Posterior cingulate gyrus (tissue), 11 donors: ENCODE measurements around the gene SLC1A3.

ENCODE experiments used
- DNase-seq, 10 donors: peaks; one replicate each; pipeline versions ENCODE4 v3.0.0 to v3.0.0-alpha.2; 2020 to 2021; ENCODE audit warnings: mixed read lengths in 3 of 10
- intact Hi-C: fragments of 100-400 bp; cut with DNase I; formaldehyde crosslinking; loops from one replicate; pipeline ENCODE4 v1.15.1; 2023

The SLC1A3 gene

DNA sequence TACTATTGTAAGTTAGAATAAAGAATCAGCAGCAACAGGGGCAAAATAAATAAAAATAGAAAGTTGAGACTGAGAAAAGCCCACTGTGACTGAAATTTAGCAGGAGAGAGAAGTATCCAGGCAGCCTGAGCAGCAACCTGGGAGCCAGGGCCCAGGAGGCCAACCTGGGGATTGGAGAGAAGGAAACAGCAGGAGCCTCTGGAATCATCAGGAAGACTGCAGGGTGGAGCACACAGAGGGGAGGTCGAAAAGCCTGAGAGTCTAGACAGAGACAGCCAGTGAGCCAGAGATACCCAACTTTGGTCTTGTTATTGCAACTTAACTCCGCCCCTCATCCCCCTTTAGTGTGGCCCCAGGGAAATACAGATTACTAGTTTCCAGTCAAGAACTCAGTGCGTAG is 98.6 kb downstream of the SLC1A3 start:
- DNase-seq = no peak
- intact Hi-C loops = no loop called here

GRCh38 chr5:36706662-36707061 is 100.3 kb downstream of the SLC1A3 start:
- no peak for DNase-seq
- intact Hi-C loops = no loop called here

DNA sequence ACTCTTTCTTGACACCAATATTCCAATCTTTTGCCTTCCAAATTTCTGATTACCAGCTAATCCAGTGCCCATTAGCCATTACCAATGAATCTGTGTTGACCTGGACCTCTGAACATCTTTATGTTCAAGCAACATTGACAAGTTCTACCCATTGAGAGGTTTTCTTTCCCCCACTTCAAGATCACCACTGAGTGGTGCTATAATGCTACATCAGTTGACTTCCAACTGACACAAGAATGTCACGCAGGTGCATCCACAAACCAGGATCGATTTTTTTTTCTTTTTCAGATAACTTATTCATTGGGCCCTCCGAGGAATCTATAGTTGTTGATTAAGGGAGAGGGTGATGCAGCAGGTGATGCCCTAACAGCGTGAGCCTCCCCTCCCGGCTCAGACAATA is 102.6 kb downstream of the SLC1A3 start:
- intact Hi-C loops = no loop called here
- DNase-seq = no peak

DNA sequence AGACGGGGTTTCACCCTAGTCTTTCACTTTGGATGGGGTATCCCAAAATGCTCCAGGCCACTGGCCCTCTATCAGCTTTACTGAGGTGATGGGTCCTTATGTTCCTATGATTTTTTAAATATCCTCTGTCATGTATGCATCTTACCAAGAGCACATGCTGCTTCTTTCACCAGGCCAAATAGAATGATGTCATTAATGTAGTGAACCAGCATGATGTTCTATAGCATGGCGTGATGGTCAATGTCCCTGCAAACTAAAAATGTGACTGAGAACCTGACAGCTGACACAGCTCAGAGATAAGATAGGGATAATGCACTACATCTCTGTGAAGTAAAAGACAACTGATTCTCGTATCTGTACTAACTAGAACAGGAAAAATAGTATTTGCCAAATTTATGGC is 103.6 kb downstream of the SLC1A3 start:
- no peak for DNase-seq
- intact Hi-C loops = no loop called here

- intact Hi-C loops = no loop called here
- no peak for DNase-seq
These were observed 106.3 kb downstream of the SLC1A3 start for GRCh38 chr5:36712706-36713105.

DNA sequence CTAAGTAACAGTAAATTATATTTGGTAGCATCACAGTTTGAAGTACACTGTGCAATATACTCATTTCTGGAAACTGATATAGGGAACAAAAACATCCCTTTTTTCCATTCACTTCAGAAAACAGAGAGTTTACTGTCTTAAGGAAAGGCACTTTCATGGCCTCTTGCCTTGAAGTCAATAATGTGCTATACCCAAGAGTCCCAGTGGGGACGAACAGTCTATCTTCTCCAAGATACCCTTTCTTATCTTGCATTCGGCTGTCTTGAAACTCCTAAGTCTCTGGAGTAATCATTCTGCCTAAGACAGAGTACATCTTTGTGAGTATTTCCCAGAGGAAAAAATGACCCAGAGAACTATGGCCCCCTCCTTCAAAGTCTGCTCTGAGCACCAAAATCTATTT is 107.1 kb downstream of the SLC1A3 start:
- intact Hi-C loops = no loop called here

GRCh38 chr5:36717131-36717695 is 110.8 kb downstream of the SLC1A3 start:
- DNase-seq = no peak
- intact Hi-C loops = no loop called here

More for the DNA sequence above, 107.1 kb downstream of the SLC1A3 start:
- no peak for DNase-seq

GRCh38 chr5:36719282-36719681 is 112.9 kb downstream of the SLC1A3 start:
- no peak for DNase-seq
- intact Hi-C loops = no loop called here

DNA sequence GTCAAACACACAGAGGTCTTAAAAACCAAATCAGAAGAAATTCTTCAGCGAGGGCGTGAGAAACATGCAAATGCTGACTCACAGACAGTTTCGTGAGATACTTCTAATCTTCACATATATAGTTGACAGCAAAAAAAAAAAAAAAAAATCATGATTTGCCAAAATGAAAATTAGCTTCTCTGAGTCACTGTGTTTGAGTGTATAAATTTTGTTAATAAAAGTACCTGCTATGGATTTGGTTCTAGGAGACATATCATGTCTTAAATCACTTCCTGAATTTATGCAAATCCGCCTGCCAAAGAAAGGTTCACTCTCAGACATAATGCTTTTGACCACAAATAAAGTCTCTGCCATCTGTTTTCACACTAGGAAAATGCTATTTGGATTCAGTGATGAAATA is 114.3 kb downstream of the SLC1A3 start:
- intact Hi-C loops = no loop called here
- DNase-seq = no peak

GRCh38 chr5:36721664-36722235 is 115.3 kb downstream of the SLC1A3 start:
- intact Hi-C loops = no loop called here
- DNase-seq = no peak

DNA sequence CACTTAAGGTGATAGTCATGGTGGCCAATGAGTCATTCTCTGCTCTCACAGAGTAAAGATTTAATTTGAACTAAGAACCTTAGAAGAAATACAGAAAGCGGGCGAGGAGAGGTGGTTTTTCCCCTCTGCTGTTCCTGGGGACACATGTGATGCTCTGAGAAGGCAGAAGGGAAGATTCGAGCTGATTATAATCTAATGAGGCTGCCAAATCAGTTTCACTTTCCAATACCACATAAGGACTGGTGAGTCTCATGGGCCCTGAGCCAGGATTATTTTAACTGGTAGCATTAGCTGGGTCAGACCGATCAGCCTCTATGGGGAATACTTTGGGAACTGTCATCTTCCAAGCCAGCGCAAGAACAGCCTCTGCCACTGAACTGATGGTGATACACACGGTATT is 116.5 kb downstream of the SLC1A3 start:
- intact Hi-C loops = no loop called here
- no peak for DNase-seq

- intact Hi-C loops = no loop called here
- DNase-seq = peak in 1 of 10 donors; percentile 66
These were observed 117.5 kb downstream of the SLC1A3 start for GRCh38 chr5:36723912-36724311.

GRCh38 chr5:36724467-36725332 is 118.3 kb downstream of the SLC1A3 start:
- intact Hi-C loops = no loop called here
- peak in 4 of 10 donors; percentile 8 to 82 (median 24) for DNase-seq

GRCh38 chr5:36726317-36726716 is 119.9 kb downstream of the SLC1A3 start:
- intact Hi-C loops = no loop called here

GRCh38 chr5:36726767-36727166 is 120.4 kb downstream of the SLC1A3 start:
- intact Hi-C loops = no loop called here
- DNase-seq = no peak

More at GRCh38 chr5:36726317-36726716, 119.9 kb downstream of the SLC1A3 start:
- DNase-seq = no peak

DNA sequence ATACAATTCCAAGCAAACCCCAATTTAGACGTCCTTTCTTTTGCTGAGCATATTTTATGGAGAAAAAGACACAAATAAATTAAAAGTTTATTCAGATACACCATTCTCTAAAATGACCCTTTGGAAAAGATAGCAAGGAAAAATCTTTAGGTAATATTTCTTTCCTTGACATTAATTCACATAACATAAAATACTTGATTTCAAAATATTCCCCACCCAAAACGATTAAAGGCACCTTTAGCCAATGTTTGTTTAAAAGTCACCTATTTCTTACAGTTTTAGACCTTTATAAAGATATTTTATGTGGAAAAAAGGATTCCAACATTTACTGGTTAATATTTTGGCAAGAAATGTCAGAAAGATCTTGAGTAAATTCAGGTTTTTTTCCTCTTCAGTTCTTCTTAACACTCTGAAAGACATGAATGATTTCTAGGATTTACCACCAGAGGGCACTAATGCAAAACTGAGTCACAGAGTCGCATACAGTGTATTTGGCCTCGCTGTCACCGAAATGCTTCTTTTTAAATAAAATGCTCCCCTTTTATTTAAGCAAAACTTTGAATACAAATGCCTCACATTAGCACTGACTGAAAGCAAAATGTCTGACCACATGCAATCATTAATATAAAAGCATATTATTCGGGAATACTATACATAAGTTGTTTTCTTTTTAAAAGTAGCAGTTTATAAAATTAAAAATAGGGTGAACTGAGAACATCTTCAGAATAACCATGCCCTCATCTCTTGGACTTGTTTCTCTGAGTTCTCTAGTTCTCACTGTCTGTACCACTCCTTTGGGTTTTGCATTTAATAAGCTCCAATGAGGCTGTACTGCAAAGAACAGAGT is 122.5 kb downstream of the SLC1A3 start:
- DNase-seq = no peak
- intact Hi-C loops = no loop called here

DNA sequence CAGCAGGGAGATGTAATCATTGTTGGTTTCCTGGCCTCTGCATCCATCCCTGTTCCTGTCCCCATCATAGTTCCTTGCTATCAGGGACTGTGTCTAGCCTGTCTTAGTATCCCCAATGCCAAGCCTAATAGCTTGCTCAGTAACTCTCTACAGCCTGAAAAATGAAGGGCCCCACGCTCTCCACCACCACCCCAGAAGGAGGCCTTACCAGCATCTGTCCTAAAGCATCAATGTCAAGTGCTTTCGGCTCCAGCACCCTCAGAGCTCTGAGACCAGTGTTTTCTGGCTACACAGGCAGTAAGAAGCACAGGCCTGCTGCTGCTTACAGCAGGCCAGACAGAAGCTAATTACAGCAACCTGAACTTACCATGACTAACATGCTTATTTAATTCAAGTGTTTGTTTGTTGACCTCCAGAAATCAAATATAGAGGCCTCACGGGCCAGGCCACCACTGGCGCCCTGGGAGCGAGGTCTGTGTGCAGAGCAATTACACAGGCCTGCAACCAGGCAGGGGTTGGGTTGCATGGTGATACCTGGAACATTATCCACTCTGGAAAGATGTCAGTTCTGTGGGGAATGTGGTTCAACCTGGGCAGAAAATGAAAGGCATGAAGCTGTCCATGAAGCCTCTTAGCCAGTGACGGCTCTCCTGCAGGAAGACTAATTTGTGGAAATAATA is 124.3 kb downstream of the SLC1A3 start:
- intact Hi-C loops = no loop called here
- DNase-seq = no peak

- intact Hi-C loops = no loop called here
- no peak for DNase-seq
These were observed 126.8 kb downstream of the SLC1A3 start for GRCh38 chr5:36733183-36733582.

- no peak for DNase-seq
- intact Hi-C loops = no loop called here
These were observed 128.0 kb downstream of the SLC1A3 start for GRCh38 chr5:36734422-36734821.

GRCh38 chr5:36735891-36736290 is 129.5 kb downstream of the SLC1A3 start:
- intact Hi-C loops = no loop called here
- no peak for DNase-seq
